Measurements from ENCODE around the gene CYTH1.

GRCh38 chr17:78826421-78826820 lies 44.3 kb upstream of the CYTH1 start:
- TF ChIP-seq CTCF (IDR thresholded peaks at IDR 0.05), result no peak
- TF ChIP-seq POLR2A (IDR thresholded peaks at IDR 0.05), result no peak
